ENCODE measurements around the gene HMOX2. TPM values are rescaled to one million over a fixed set of nuclear protein-coding genes. Genes with fewer than 3 reads are reported as not detected.

The HMOX2 gene
- total RNA-seq, 4 donors from 2014 or later = 46.9 to 94.0 (median 75.0) TPM

DNA sequence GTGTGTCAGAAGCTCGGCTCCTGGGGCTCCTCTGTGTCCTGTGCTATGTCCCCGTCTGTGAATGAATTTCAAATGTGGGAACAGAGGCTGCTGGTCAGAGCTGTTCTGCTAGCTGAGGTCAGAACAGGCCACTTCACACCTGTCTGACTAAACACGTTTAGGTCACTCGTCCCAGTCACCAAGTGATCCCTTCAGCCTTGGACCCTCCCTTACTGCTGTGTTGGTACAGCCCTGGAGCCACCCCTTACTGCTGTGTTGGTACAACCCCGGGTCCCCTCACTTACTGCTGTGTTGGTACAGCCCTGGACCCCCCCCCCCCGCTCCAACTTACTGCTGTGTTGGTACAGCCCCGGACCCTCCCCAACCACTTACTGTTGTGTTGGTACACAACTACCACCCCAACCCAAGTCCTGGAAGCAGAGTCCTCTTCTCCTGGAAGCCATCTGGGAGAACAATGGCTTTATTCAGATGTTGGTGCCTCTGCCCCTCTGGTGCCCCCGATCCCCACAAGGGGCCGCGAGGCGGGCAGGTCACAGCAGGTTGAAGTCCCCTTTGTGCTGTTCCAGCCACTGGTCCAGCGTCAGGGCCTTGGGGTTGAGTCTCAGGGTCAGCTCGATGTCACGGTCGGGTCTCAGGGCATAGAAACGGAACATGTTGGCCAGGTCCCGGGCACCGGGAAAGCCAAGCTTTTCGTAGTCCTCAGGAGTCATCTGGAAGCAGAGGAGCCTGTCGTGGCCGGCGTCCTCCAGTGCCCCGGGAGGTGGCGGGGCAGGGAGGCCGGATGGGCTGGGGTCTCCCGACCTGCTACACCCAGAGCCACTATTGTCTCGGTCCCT lies 14.7 kb upstream of the HMOX2 start:
- Histone ChIP-seq H3K36me3 (peaks cover 0 to 100% (median 11%) of the 10 kb centered on the region in 3 donors), H3K27me3 (no peaks in the 10 kb centered on the region), H3K27ac (no peak overlapping the region), H3K4me3 (no peak overlapping the region), H3K9me3 (no peaks in the 10 kb centered on the region), H3K4me1 (peaks cover 0 to 10% (median 4%) of the 10 kb centered on the region in 3 donors)
- 71 to 81% methylated on average over 12 to 18 of the region's 27 CpGs for WGBS, 2 donors
- no peak for TF ChIP-seq POLR2A (IDR thresholded peaks at IDR 0.05)
- TF ChIP-seq, protein P1, sequence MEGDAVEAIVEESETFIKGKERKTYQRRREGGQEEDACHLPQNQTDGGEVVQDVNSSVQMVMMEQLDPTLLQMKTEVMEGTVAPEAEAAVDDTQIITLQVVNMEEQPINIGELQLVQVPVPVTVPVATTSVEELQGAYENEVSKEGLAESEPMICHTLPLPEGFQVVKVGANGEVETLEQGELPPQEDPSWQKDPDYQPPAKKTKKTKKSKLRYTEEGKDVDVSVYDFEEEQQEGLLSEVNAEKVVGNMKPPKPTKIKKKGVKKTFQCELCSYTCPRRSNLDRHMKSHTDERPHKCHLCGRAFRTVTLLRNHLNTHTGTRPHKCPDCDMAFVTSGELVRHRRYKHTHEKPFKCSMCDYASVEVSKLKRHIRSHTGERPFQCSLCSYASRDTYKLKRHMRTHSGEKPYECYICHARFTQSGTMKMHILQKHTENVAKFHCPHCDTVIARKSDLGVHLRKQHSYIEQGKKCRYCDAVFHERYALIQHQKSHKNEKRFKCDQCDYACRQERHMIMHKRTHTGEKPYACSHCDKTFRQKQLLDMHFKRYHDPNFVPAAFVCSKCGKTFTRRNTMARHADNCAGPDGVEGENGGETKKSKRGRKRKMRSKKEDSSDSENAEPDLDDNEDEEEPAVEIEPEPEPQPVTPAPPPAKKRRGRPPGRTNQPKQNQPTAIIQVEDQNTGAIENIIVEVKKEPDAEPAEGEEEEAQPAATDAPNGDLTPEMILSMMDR (IDR thresholded peaks at IDR 0.05) = no peak
- DNase-seq = no peak
- intact Hi-C loops (cut with DNase I) = no loop called here

DNA sequence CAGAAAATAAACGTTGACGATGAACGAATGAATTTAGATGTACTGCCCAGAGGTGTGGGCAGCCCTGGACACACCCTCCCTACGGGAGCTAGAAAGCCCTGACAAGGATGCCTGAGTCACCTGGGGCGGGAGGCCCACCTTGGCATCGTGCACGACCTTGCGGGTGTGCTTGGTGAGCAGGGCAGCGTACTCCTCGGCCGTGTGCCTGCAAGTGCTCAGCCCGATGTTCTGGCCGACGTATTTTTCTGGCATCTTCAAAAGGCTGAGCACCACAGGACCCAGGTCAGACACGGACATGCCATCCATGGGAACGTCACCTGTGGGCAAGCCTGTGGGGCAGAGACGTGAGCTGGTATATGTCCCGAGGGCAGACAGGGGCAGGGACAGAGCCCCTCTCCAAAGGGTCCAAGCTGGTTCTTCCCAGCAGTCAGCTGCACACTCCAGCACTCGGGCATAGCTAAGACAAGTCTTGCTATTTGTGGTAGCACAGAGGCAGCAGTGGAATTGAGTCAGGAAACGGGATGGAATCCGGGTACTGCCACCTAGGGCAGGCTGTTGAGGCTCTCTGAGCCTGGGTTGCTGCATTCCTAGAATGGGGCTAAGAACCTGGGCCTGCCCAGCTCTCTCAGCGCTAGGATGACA lies 12.6 kb upstream of the HMOX2 start:
- Histone ChIP-seq H3K4me3 (no peak overlapping the region), H3K27ac (no peak overlapping the region), H3K36me3 (peaks cover 0 to 98% (median under 1%) of the 10 kb centered on the region in 3 donors), H3K27me3 (no peaks in the 10 kb centered on the region), H3K9me3 (no peaks in the 10 kb centered on the region), H3K4me1 (peaks cover 0 to 9% (median 4%) of the 10 kb centered on the region in 3 donors)
- 64 to 80% methylated on average over 8 to 15 of the region's 22 CpGs for WGBS, 2 donors
- DNase-seq = no peak
- intact Hi-C loops (cut with DNase I) = no loop called here
- TF ChIP-seq POLR2A (IDR thresholded peaks at IDR 0.05) = no peak
- TF ChIP-seq, protein P1 (IDR thresholded peaks at IDR 0.05) = no peak

DNA sequence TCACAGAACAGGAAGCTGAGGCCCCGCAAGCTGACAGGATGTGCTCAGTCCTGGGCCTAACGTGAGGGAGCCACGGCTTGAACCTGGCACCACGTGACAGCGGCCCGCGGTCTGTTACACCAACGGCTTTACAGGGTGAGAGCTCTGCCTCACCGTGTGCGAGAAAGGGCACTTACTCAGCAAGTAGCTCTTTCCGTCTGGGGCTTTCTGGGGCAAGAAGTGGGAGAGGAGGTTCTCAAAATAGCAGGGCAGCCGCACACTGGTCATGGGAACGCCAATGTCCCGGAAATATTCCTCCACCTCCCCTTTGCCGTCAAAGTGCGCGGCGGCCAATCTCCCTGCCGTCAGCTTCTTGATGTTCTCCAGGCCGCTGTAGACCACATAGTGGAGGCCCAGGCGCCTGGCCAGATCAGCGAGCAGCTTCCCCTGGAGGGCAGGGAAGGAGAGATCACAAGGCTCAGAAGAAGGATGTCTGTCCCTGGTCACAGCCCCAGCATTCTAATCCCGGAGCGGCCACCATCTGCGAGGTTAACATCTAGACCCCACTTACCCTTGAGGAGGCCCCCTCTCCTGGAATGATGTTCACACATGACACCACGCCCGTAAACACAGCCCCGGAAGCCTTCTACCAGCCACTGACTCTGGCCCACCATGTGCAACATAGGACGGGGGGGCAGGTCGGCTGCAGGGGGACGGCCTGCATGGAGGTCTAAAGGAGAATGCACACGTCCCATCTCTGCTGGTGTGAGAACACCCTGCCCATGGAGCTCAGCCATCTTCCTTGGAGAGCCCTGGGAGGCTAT lies 10.0 kb upstream of the HMOX2 start:
- peaks cover 0 to 95% (median 6%) of the 10 kb centered on the region in 3 donors for H3K36me3 ChIP-seq
- TF ChIP-seq POLR2A (IDR thresholded peaks at IDR 0.05) = no peak
- TF ChIP-seq, protein P1 (IDR thresholded peaks at IDR 0.05) = no peak
- H3K4me3 ChIP-seq = no peak overlapping the region
- no peaks in the 10 kb centered on the region for H3K9me3 ChIP-seq
- WGBS, 2 donors = 74 to 91% methylated on average over 12 to 17 of the region's 32 CpGs
- H3K4me1 ChIP-seq = no peaks in the 10 kb centered on the region
- intact Hi-C loops (cut with DNase I) = no loop called here
- DNase-seq = no peak
- no peaks in the 10 kb centered on the region for H3K27me3 ChIP-seq
- H3K27ac ChIP-seq = peak overlapping the region in 1 of 4 donors; percentile 52

DNA sequence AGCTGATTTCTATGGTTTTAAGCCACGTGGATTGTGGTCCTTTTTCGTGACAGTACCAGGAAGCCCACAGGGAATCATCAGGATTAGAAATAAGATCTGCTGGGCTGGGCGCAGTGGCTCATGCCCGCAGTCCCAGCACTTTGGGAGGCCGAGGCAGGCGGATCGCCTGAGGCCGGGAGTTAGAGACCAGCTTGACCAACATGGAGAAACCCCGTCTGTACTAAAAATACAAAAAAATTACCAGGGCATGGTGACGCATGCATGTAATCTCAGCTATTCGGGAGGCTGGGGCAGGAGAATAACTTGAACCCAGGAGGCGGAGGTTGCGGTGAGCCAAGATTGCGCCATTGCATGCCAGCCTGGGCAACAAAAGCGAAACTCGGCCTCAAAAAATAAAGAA lies 8.3 kb upstream of the HMOX2 start:
- TF ChIP-seq, protein P1 (IDR thresholded peaks at IDR 0.05) = no peak
- no peak for TF ChIP-seq POLR2A (IDR thresholded peaks at IDR 0.05)
- intact Hi-C loops (cut with DNase I) = no loop called here
- WGBS, 2 donors = 92% methylated on average over 11 to 12 of the region's 16 CpGs

More for the DNA sequence above, 8.3 kb upstream of the HMOX2 start:
- DNase-seq = no peak
- Histone ChIP-seq H3K9me3 (no peaks in the 10 kb centered on the region), H3K27me3 (no peaks in the 10 kb centered on the region), H3K36me3 (peaks cover 0 to 80% (median 6%) of the 10 kb centered on the region in 3 donors), H3K4me3 (no peak overlapping the region), H3K4me1 (peaks cover 0 to under 1% (median 0%) of the 10 kb centered on the region in 3 donors), H3K27ac (no peak overlapping the region)
